ENCODE measurements around the gene HECTD3. TPM values are rescaled to one million over a fixed set of nuclear protein-coding genes. Genes with fewer than 3 reads are reported as not detected.

HECTD3 gene
- total and polyA plus RNA-seq, 2 experiments from 2014 or later: 27.6 to 39.1 TPM

DNA sequence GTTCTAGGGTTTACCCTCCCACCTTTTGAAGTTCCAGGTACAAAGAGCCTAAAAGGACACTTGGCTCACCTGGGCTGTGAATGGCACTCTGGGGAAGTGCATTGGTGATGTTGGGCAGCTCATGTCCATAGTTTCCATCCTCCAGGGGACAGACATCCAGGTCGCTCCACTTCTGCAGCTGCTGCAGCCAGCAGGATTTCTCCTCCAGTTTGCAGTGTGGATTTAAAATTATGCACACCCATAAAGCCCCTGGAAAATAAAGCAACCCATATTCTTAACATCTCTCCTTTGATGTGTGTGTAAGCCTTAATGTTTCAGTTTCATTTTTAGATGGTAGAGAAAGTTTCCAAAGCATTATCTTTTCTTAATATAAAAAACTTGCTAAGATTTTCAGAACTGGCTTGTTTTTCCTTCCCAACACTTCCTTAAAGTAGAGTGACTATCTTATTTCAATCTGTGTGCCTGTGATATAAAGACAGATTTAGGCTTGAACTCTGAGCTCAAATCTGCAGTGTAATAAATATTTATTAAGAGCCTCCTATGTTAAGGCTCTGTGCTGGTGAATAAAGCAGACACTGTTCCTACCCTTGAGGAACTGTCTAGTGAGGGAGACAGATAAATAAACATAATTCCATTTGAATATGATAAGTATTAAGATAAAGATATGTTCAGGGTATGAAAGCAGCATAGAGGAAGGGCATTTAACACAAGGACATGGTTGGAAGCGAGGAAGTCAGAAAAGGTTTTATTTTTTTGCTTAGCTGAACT, 40.1 kb upstream of the HECTD3 start:
- Histone ChIP-seq H3K36me3 (replicated peaks; ENCODE audit: insufficient read depth, low read depth) (no peaks in the 10 kb centered on the region), H2AFZ (no peak overlapping the region), H3K27ac (no peak overlapping the region)

DNA sequence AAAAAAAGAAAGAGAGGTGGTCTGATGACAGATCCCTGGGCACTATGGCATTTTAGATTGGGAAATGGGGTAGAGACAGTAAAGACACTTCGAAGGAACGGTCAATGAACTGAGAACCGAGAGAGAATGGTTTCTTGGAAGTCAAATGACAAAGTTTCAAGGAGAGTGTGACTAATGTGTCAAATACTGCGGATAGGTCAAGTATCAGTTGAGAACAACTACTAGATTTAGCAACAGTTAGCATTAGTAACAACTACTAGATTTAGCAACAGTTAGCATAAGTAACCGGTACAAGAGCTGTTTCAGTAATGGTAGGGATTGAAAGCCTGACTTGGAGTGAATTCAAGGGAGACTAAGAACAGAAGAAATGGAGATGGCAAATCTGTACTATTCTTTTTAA, 35.9 kb upstream of the HECTD3 start:
- 94% methylated on average over 5 of the region's 5 CpGs for WGBS (ENCODE audit: low lambda C conversion rate, missing lambda C conversion rate)
- TF ChIP-seq, protein P1, sequence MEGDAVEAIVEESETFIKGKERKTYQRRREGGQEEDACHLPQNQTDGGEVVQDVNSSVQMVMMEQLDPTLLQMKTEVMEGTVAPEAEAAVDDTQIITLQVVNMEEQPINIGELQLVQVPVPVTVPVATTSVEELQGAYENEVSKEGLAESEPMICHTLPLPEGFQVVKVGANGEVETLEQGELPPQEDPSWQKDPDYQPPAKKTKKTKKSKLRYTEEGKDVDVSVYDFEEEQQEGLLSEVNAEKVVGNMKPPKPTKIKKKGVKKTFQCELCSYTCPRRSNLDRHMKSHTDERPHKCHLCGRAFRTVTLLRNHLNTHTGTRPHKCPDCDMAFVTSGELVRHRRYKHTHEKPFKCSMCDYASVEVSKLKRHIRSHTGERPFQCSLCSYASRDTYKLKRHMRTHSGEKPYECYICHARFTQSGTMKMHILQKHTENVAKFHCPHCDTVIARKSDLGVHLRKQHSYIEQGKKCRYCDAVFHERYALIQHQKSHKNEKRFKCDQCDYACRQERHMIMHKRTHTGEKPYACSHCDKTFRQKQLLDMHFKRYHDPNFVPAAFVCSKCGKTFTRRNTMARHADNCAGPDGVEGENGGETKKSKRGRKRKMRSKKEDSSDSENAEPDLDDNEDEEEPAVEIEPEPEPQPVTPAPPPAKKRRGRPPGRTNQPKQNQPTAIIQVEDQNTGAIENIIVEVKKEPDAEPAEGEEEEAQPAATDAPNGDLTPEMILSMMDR (IDR thresholded peaks at IDR 0.05; ENCODE audit: poor library complexity): no peak
- no peak for TF ChIP-seq EZH2phosphoT487 (IDR thresholded peaks at IDR 0.05; ENCODE audit: low read depth, severe bottlenecking, unreplicated experiment)
- no peak for TF ChIP-seq EZH2 (IDR thresholded peaks at IDR 0.05; ENCODE audit: borderline replicate concordance)

More for the DNA sequence above, 40.1 kb upstream of the HECTD3 start:
- Histone ChIP-seq H3K4me2 (peak overlapping the region; percentile 40), H3K27me3 (no peaks in the 10 kb centered on the region), H3K9me2 (replicated peaks; ENCODE audit: insufficient read depth) (no peaks in the 10 kb centered on the region), H3K9me3 (ENCODE audit: low read depth) (no peaks in the 10 kb centered on the region), H3K4me1 (ENCODE audit: insufficient read depth) (no peaks in the 10 kb centered on the region), H3K79me2 (no peaks in the 10 kb centered on the region), H3K4me3 (no peak overlapping the region), H4K20me1 (ENCODE audit: insufficient read depth, poor library complexity, severe bottlenecking) (no peaks in the 10 kb centered on the region)
- TF ChIP-seq, protein P1 (IDR thresholded peaks at IDR 0.05; ENCODE audit: poor library complexity): no peak
- TF ChIP-seq EZH2phosphoT487 (IDR thresholded peaks at IDR 0.05; ENCODE audit: low read depth, severe bottlenecking, unreplicated experiment) (no peak), EZH2 (IDR thresholded peaks at IDR 0.05; ENCODE audit: borderline replicate concordance) (no peak)
- no peak for DNase-seq (ENCODE audit: low spot score)
- WGBS (ENCODE audit: low lambda C conversion rate, missing lambda C conversion rate): 77% methylated on average over 2 of the region's 2 CpGs

DNA sequence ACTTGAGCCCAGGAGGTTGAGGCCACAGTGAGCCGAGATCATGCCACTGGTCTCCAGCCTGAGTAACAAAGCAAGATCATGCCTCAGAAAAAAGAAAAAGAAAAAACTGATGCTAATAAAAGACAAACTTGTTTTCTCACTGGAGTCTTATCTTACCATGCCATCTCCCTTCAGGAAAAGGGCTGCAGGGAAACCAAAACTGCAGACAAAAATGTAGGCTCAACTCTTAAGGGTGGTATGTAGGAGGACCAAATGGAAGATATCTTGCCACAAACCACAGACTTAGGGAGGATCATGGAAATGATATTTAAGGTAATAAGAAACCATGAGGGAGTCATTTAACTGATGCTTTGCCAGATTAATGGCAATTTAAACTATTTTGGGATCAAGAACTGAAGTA, 33.8 kb upstream of the HECTD3 start:
- Histone ChIP-seq H3K79me2 (no peaks in the 10 kb centered on the region), H2AFZ (no peak overlapping the region), H3K4me3 (no peak overlapping the region), H3K36me3 (replicated peaks; ENCODE audit: insufficient read depth, low read depth) (no peaks in the 10 kb centered on the region), H3K27me3 (no peaks in the 10 kb centered on the region), H3K27ac (no peak overlapping the region), H3K4me1 (ENCODE audit: insufficient read depth) (no peaks in the 10 kb centered on the region), H4K20me1 (ENCODE audit: insufficient read depth, poor library complexity, severe bottlenecking) (no peaks in the 10 kb centered on the region), H3K4me2 (no peak overlapping the region), H3K9me3 (ENCODE audit: low read depth) (no peaks in the 10 kb centered on the region), H3K9me2 (replicated peaks; ENCODE audit: insufficient read depth) (no peaks in the 10 kb centered on the region)
- TF ChIP-seq EZH2 (IDR thresholded peaks at IDR 0.05; ENCODE audit: borderline replicate concordance) (no peak), EZH2phosphoT487 (IDR thresholded peaks at IDR 0.05; ENCODE audit: low read depth, severe bottlenecking, unreplicated experiment) (no peak)
- TF ChIP-seq, protein P1 (IDR thresholded peaks at IDR 0.05; ENCODE audit: poor library complexity): no peak
- DNase-seq (ENCODE audit: low spot score): no peak
- WGBS (ENCODE audit: low lambda C conversion rate, missing lambda C conversion rate): 82% methylated on average over 1 of the region's 1 CpG

More for the DNA sequence above, 35.9 kb upstream of the HECTD3 start:
- Histone ChIP-seq H3K9me3 (ENCODE audit: low read depth) (no peaks in the 10 kb centered on the region), H2AFZ (no peak overlapping the region), H3K27me3 (no peaks in the 10 kb centered on the region), H3K36me3 (replicated peaks; ENCODE audit: insufficient read depth, low read depth) (no peaks in the 10 kb centered on the region), H3K79me2 (no peaks in the 10 kb centered on the region), H3K4me3 (no peak overlapping the region), H3K27ac (no peak overlapping the region), H3K4me1 (ENCODE audit: insufficient read depth) (no peaks in the 10 kb centered on the region), H4K20me1 (ENCODE audit: insufficient read depth, poor library complexity, severe bottlenecking) (no peaks in the 10 kb centered on the region), H3K9me2 (replicated peaks; ENCODE audit: insufficient read depth) (no peaks in the 10 kb centered on the region), H3K4me2 (no peak overlapping the region)
- no peak for DNase-seq (ENCODE audit: low spot score)
